Liver (tissue), 9 donors: ENCODE measurements around the gene SYCP2. TPM values are rescaled to one million over a fixed set of nuclear protein-coding genes. Genes with fewer than 3 reads are reported as not detected.

Experiments used
- DNase-seq: peaks from one replicate; pipeline ENCODE4 v3.0.0-alpha.2; 2017; ENCODE audit warnings: low spot score
- H3K27ac ChIP-seq, 2 donors: one replicate each; pipeline ENCODE4 v1.7.0; 2013; ENCODE audit warnings: inconsistent platforms in 2 of 2, low read length in 2 of 2, control low read depth in 1 of 2, low read depth in 1 of 2, mild to moderate bottlenecking in 1 of 2
- H3K27me3 ChIP-seq, 4 donors: one replicate each; pipeline versions ENCODE4 v1.6.1 to v1.7.0; 2013; ENCODE audit warnings: low read length in 3 of 4, inconsistent platforms in 1 of 4, mild to moderate bottlenecking in 1 of 4, moderate library complexity in 1 of 4; ENCODE audit not compliant: control insufficient read depth in 4 of 4, insufficient read depth in 4 of 4
- H3K36me3 ChIP-seq, 4 donors: one replicate each; pipeline versions ENCODE4 v1.6.1 to v1.7.0; 2013; ENCODE audit warnings: low read length in 3 of 4, mild to moderate bottlenecking in 3 of 4, low read depth in 1 of 4, moderate library complexity in 1 of 4; ENCODE audit not compliant: control insufficient read depth in 4 of 4, insufficient read depth in 3 of 4
- H3K4me1 ChIP-seq, 4 donors: one replicate each; pipeline versions ENCODE4 v1.6.1 to v1.7.0; 2013; ENCODE audit warnings: low read length in 3 of 4, mild to moderate bottlenecking in 3 of 4, moderate library complexity in 1 of 4; ENCODE audit not compliant: control insufficient read depth in 4 of 4, insufficient read depth in 4 of 4
- H3K4me3 ChIP-seq, 3 donors: one replicate each; pipeline versions ENCODE4 v1.6.1 to v1.7.0; 2013; ENCODE audit warnings: low read length in 3 of 3, control low read depth in 1 of 3, low read depth in 1 of 3, mild to moderate bottlenecking in 1 of 3
- H3K9ac ChIP-seq, 2 donors: one replicate each; pipeline ENCODE4 v1.7.0; 2013; ENCODE audit warnings: low read length in 2 of 2, mild to moderate bottlenecking in 2 of 2, moderate library complexity in 2 of 2, control low read depth in 1 of 2, low read depth in 1 of 2
- H3K9me3 ChIP-seq, 4 donors: one replicate each; pipeline versions ENCODE4 v1.6.1 to v1.7.0; 2013; ENCODE audit warnings: low read length in 3 of 4; ENCODE audit not compliant: control insufficient read depth in 4 of 4
- ATF3 ChIP-seq: IDR thresholded peaks from 2 replicates; pipeline ENCODE4 v1.6.1; 2016; ENCODE audit warnings: antibody characterized with exemption
- CTCF ChIP-seq: fragments of 150-350 bp; IDR thresholded peaks from 2 replicates; pipeline ENCODE4 v1.5.1; 2017; ENCODE audit warnings: improper control_type of control experiment, low read depth, low read length; ENCODE audit not compliant: missing input control
- EGR1 ChIP-seq, 2 donors: IDR thresholded peaks; 2 replicates each; pipeline ENCODE4 v1.6.1; 2016 to 2018; ENCODE audit warnings: antibody characterized with exemption in 2 of 2, low read depth in 2 of 2
- FOXA1 ChIP-seq: IDR thresholded peaks from 2 replicates; pipeline ENCODE4 v1.6.1; 2016; ENCODE audit warnings: antibody characterized with exemption
- FOXA2 ChIP-seq: IDR thresholded peaks from 2 replicates; pipeline ENCODE4 v1.6.1; 2016; ENCODE audit warnings: antibody characterized with exemption
- GABPA ChIP-seq, 2 donors: IDR thresholded peaks in 1 of 2; conservative IDR thresholded peaks in 1 of 2; 2 replicates each; pipeline ENCODE4 v1.6.1; 2016; ENCODE audit warnings: antibody characterized with exemption in 2 of 2, mild to moderate bottlenecking in 1 of 2, moderate library complexity in 1 of 2
- HNF4A ChIP-seq, 2 donors: conservative IDR thresholded peaks; 2 replicates each; pipeline ENCODE4 v1.6.1; 2016; ENCODE audit warnings: antibody characterized with exemption in 2 of 2, mild to moderate bottlenecking in 2 of 2
- HNF4G ChIP-seq: IDR thresholded peaks from 2 replicates; pipeline ENCODE4 v1.6.1; 2016; ENCODE audit warnings: antibody characterized with exemption
- MAX ChIP-seq: IDR thresholded peaks from 2 replicates; pipeline ENCODE4 v1.6.1; 2016; ENCODE audit warnings: antibody characterized with exemption
- NR2F2 ChIP-seq: IDR thresholded peaks from 2 replicates; pipeline ENCODE4 v1.6.1; 2016; ENCODE audit warnings: antibody characterized with exemption
- RAD21 ChIP-seq, 2 donors: IDR thresholded peaks; 2 replicates each; pipeline ENCODE4 v1.6.1; 2016; ENCODE audit warnings: antibody characterized with exemption in 2 of 2, mild to moderate bottlenecking in 2 of 2
- REST ChIP-seq: IDR thresholded peaks from 2 replicates; pipeline ENCODE4 v1.6.1; 2016; ENCODE audit warnings: antibody characterized with exemption, mild to moderate bottlenecking
- RXRA ChIP-seq, 2 donors: IDR thresholded peaks; 2 replicates each; pipeline ENCODE4 v1.6.1; 2017 to 2018; ENCODE audit warnings: antibody characterized with exemption in 2 of 2, mild to moderate bottlenecking in 1 of 2
- SP1 ChIP-seq: IDR thresholded peaks from 2 replicates; pipeline ENCODE4 v1.6.1; 2018; ENCODE audit warnings: antibody characterized with exemption, mild to moderate bottlenecking
- TAF1 ChIP-seq: conservative IDR thresholded peaks from 2 replicates; pipeline ENCODE4 v1.6.1; 2016; ENCODE audit warnings: antibody characterized with exemption, mild to moderate bottlenecking
- YY1 ChIP-seq: IDR thresholded peaks from 2 replicates; pipeline ENCODE4 v1.6.1; 2016; ENCODE audit warnings: antibody characterized with exemption, mild to moderate bottlenecking
- ZBTB33 ChIP-seq: IDR thresholded peaks from 2 replicates; pipeline ENCODE4 v1.6.1; 2016; ENCODE audit warnings: antibody characterized with exemption
- WGBS: extraction: QIAGEN DNeasy Blood & Tissue Kit; methylation state at CpG from one replicate; pipeline ENCODE4 v1.1.7; 2013; 5-methylcytosine and 5-hydroxymethylcytosine counted together
- polyA plus RNA-seq, 2 donors: library from polyadenylated mRNA; stranded (reverse) in 1 of 2; unstranded in 1 of 2; fragments of 200-250 nt in 1 of 2; fragments of >200 nt in 1 of 2; fragmentation: Nextera tagmentation in 1 of 2; extraction: Ambion mirVana in 1 of 2; gene quantifications; one replicate each; pipeline versions ENCODE4 v1.2.1 to v1.2.3, GENCODE V29; 2013 to 2015
- total RNA-seq, 2 donors: library from RNA; depleted of rRNA; stranded (reverse); fragments of >200 nt; gene quantifications; one replicate each; pipeline ENCODE4 v1.2.3, GENCODE V29; 2014
- donor health status: healthy.
- donor health status: healthy.
- donor health status: healthy.
- donor health status: healthy.
- donor health status: healthy.

Gene SYCP2
- total and polyA plus RNA-seq, 4 donors, result 0.07 to 0.84 (median 0.38) TPM

GRCh38 chr20:59839400-59839799, 94.0 kb downstream of the SYCP2 start (continued):
- no peak for TF ChIP-seq ZBTB33

GRCh38 chr20:59837623-59838394, 95.6 kb downstream of the SYCP2 start:
- no peak for DNase-seq
- Histone ChIP-seq H3K27me3 (no peaks in the 10 kb centered on the region), H3K27ac (no peak overlapping the region), H3K36me3 (no peaks in the 10 kb centered on the region), H3K9ac (no peak overlapping the region), H3K4me1 (no peaks in the 10 kb centered on the region), H3K4me3 (no peak overlapping the region), H3K9me3 (no peaks in the 10 kb centered on the region)
- TF ChIP-seq GABPA (IDR thresholded peaks at IDR 0.05 in 1 of 2, conservative IDR thresholded peaks at IDR 0.05 in 1 of 2) (no peak), FOXA1 (no peak), FOXA2 (no peak), ATF3 (no peak), NR2F2 (peak; percentile 62), SP1 (no peak)
- WGBS, result 60% methylated on average over 4 of the region's 4 CpGs

GRCh38 chr20:59836767-59837166, 96.7 kb downstream of the SYCP2 start:
- WGBS, result 52% methylated on average over 6 of the region's 6 CpGs
- TF ChIP-seq FOXA1, result no peak
- TF ChIP-seq FOXA2, result no peak
- TF ChIP-seq HNF4A (conservative IDR thresholded peaks at IDR 0.05), result no peak
- TF ChIP-seq RXRA (IDR thresholded peaks at IDR 0.05), result no peak
- TF ChIP-seq SP1, result no peak
- TF ChIP-seq EGR1 (IDR thresholded peaks at IDR 0.05; ENCODE audit: low read depth in 2 of 2), result no peak
- no peak for TF ChIP-seq NR2F2
- TF ChIP-seq HNF4G, result no peak
- no peak for TF ChIP-seq CTCF
- TF ChIP-seq MAX, result no peak
- TF ChIP-seq ATF3, result no peak
- TF ChIP-seq REST, result no peak
- TF ChIP-seq ZBTB33, result no peak
- no peak for TF ChIP-seq TAF1
- no peak for TF ChIP-seq RAD21 (IDR thresholded peaks at IDR 0.05)
- no peak for TF ChIP-seq YY1
- H3K27me3 ChIP-seq, result no peaks in the 10 kb centered on the region
- no peak overlapping the region for H3K27ac ChIP-seq
- H3K36me3 ChIP-seq, result no peaks in the 10 kb centered on the region
- no peak for DNase-seq
- no peak overlapping the region for H3K4me3 ChIP-seq
- no peak overlapping the region for H3K9ac ChIP-seq
- no peaks in the 10 kb centered on the region for H3K4me1 ChIP-seq
- H3K9me3 ChIP-seq, result no peaks in the 10 kb centered on the region
